Measurements from ENCODE around the gene MAGI2. TPM values are rescaled to one million over a fixed set of nuclear protein-coding genes. Genes with fewer than 3 reads are reported as not detected.

MAGI2 gene
- total RNA-seq, 1 experiment from 2014 or later, result 14.3 TPM

- Histone ChIP-seq H3K56ac (ENCODE audit: insufficient read length, low read depth, low read length) (no peak overlapping the region), H2BK120ac (ENCODE audit: low read depth, low read length, poor library complexity, severe bottlenecking) (no peak overlapping the region), H3K18ac (ENCODE audit: insufficient read length, low read depth, low read length) (no peak overlapping the region), H3K23ac (ENCODE audit: insufficient read length, low read depth, low read length) (no peak overlapping the region), H3K27ac (ENCODE audit: insufficient read length, low read depth, low read length) (no peak overlapping the region), H2AK5ac (ENCODE audit: insufficient read length, low read length) (no peak overlapping the region), H4K91ac (ENCODE audit: insufficient read length, low read depth, low read length) (no peak overlapping the region), H4K8ac (replicated peaks; ENCODE audit: insufficient read length, low read depth, low read length) (no peak overlapping the region), H4K5ac (ENCODE audit: insufficient read length, low read depth, low read length) (no peak overlapping the region), H3K4me2 (ENCODE audit: insufficient read depth, insufficient read length, low read length) (no peak overlapping the region), H3K4ac (ENCODE audit: low read depth, low read length) (no peak overlapping the region), H3K9me3 (ENCODE audit: control insufficient read depth, low read depth, low read length) (no peaks in the 10 kb centered on the region), H3K9ac (ENCODE audit: extremely low read depth, insufficient read length, low read length) (no peak overlapping the region), H2BK15ac (ENCODE audit: low read depth, low read length) (no peak overlapping the region), H2BK20ac (ENCODE audit: low read depth, low read length, poor library complexity, severe bottlenecking) (no peak overlapping the region), H3T11ph (ENCODE audit: low read length) (no peak overlapping the region), H3K27me3 (ENCODE audit: insufficient read depth, low read length) (no peaks in the 10 kb centered on the region), H3K4me1 (ENCODE audit: insufficient read depth, low read length) (no peaks in the 10 kb centered on the region), H3K79me2 (ENCODE audit: insufficient read depth, low read length) (no peaks in the 10 kb centered on the region), H2AFZ (ENCODE audit: low read length) (no peak overlapping the region), H2BK12ac (ENCODE audit: insufficient read length, low read depth, low read length) (no peak overlapping the region), H3K23me2 (ENCODE audit: insufficient read length, low read depth, low read length, poor library complexity, severe bottlenecking) (no peaks in the 10 kb centered on the region), H3K14ac (ENCODE audit: insufficient read depth, low read length) (no peak overlapping the region), H4K20me1 (ENCODE audit: control insufficient read depth, insufficient read depth, insufficient read length) (no peaks in the 10 kb centered on the region), H3K79me1 (ENCODE audit: insufficient read depth, low read depth, low read length, poor library complexity, severe bottlenecking) (no peaks in the 10 kb centered on the region), H2BK5ac (ENCODE audit: insufficient read length, low read length) (no peak overlapping the region)
- Mint-ChIP-seq H3K4me3 (no peak overlapping the region), H3K27ac (no peak overlapping the region), H3K27me3 (ENCODE audit: low read depth) (no peaks in the 10 kb centered on the region), H3K9me3 (no peaks in the 10 kb centered on the region; a peak in 1 of 5 replicates), H3K4me1 (no peaks in the 10 kb centered on the region), H3K36me3 (ENCODE audit: insufficient read depth in 1 of 3, low read depth in 3 of 3) (no peaks in the 10 kb centered on the region; a peak in 2 of 7 replicates)
- TF ChIP-seq, protein P1, sequence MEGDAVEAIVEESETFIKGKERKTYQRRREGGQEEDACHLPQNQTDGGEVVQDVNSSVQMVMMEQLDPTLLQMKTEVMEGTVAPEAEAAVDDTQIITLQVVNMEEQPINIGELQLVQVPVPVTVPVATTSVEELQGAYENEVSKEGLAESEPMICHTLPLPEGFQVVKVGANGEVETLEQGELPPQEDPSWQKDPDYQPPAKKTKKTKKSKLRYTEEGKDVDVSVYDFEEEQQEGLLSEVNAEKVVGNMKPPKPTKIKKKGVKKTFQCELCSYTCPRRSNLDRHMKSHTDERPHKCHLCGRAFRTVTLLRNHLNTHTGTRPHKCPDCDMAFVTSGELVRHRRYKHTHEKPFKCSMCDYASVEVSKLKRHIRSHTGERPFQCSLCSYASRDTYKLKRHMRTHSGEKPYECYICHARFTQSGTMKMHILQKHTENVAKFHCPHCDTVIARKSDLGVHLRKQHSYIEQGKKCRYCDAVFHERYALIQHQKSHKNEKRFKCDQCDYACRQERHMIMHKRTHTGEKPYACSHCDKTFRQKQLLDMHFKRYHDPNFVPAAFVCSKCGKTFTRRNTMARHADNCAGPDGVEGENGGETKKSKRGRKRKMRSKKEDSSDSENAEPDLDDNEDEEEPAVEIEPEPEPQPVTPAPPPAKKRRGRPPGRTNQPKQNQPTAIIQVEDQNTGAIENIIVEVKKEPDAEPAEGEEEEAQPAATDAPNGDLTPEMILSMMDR (conservative IDR thresholded peaks at IDR 0.05), result no peak
- no CpG with 5 or more reads among the region's 1 CpG for WGBS (ENCODE audit: extremely low coverage, insufficient read length, low lambda C conversion rate)
- DNase-seq, result no peak
These were observed 303.6 kb downstream of the MAGI2 start for GRCh38 chr7:79149831-79150230.
